ENCODE data around the gene NCF1.
"Not testable (repeated sequence)": the region's sequence is repeated elsewhere in the genome, so short reads cannot be mapped to it uniquely, and the experiment has no call there.

The NCF1 gene

DNA sequence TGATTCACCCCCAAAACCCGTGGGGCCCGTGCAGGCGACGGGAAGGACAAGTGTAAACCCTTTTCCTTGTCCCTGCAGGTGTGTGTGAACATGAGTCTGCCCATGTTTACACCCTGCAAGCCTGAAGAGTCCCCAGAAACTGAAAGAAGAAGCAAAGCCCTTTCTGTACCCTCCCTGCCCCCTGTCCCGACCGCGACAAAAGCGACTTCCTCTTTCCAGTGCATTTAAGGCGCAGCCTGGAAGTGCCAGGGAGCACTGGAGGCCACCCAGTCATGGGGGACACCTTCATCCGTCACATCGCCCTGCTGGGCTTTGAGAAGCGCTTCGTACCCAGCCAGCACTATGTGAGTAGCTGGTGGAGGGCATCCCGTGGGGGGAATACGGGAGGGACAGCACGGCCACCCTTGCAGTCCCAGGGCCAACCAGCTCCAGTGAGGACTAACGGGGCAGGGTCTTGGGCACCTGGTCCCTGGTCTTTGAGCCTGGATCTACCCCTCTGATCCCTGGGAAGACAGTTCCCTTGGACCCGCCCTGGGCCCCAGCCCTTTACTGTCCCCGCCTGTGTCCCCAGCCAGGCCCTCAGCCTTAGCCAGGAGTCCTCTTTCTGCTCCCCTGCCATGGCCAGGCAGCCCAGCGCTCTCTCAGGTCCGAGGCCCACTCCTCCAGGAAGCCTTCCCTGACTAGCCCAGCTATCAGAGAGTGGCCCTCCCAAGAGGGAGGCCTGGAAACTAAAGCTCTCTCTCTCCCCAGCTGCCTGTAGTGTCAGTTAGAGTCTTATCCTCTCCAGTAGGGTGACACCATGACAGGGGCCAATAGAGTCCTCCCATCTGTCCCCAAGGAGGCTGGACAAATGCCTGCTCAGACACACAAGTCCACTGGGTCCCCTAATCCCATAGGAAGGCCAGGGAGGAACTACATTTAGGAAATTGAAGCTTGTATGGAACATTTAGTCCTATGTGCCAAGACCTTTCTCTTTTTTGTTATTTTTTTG lies at the start of gene NCF1:
Gene NCF1, plus strand, starts transcription at position 252 of the 991 bp plus-strand sequence. Its CDS starts 21 bp downstream, at position 273.
- peak; percentile 68 for ATAC-seq
- DNase-seq, result not testable (repeated sequence)

GRCh38 chr7:74725840-74726239 lies 48.0 kb upstream of the NCF1 start:
- DNase-seq (no peak), ATAC-seq (no peak)

DNA sequence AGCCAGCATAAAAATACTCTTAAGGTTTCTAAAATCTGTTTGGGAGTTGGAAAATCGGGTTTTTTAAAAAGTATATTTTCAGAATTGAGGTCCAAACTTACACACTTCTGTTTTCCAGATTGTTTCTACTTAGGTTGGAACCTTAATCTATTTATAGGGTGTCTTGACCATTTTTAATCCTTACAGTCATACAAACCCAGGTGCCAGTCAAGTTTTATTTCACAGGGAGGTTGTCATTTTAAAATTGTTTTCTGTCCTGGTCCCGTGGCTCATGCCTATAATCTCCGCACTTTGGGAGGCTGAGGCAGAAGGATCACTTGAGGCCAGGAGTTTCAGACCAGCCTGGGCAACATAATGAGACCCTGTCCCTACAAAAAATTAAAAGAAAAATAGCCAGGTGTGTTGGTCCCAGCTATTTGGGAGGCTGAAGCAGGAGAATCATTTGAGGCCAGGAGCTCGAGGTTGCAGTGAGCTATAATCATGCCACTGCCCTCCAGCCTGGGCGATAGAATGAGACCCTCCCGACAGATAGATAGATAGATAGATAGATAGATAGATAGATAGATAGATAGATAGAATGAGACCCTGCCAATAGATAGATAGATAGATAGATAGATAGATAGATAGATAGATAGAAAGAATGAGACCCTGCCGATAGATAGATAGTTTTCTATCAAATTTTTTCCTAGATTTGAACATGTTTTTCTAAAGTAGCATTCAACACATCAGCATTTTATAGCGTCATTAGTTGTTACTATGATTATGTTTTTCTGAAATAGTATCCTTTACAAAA lies 47.3 kb upstream of the NCF1 start:
- DNase-seq (no peak), ATAC-seq (no peak)

DNA sequence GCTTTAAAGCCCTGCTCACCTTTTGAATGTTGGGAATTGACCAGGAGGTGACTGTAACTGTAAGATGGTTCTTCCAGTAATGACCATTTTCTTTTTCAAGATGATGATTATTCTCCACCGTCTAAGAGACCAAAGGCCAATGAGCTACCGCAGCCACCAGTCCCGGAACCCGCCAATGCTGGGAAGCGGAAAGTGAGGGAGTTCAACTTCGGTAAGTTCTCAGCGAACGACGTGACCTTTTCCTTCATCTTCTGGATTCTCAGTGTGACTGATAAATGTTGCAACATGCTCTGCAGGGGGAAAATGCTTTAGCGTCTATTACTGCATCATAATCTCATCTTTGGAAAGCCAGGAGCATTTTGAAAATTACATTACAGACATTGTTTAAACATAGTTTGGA lies 45.1 kb upstream of the NCF1 start:
- ATAC-seq, DNase-seq: not testable (repeated sequence)

DNA sequence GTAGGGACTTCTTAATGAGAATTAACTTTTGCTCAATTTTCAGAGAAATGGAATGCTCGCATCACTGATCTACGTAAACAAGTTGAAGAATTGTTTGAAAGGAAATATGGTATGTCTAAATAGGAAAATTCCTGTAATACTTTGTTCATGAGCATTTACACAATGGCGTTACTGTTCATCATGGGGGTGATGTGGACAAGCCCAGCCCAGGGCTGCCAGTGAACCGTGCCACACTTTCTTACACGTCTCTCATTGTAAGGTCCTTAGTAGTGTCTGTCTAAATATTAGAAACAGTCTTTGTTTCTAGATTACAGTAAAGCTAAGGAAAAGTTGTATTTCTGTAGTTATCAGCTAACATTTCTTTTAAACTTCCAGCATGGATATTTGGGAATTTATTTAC lies 43.6 kb upstream of the NCF1 start:
- not testable (repeated sequence) for DNase-seq

DNA sequence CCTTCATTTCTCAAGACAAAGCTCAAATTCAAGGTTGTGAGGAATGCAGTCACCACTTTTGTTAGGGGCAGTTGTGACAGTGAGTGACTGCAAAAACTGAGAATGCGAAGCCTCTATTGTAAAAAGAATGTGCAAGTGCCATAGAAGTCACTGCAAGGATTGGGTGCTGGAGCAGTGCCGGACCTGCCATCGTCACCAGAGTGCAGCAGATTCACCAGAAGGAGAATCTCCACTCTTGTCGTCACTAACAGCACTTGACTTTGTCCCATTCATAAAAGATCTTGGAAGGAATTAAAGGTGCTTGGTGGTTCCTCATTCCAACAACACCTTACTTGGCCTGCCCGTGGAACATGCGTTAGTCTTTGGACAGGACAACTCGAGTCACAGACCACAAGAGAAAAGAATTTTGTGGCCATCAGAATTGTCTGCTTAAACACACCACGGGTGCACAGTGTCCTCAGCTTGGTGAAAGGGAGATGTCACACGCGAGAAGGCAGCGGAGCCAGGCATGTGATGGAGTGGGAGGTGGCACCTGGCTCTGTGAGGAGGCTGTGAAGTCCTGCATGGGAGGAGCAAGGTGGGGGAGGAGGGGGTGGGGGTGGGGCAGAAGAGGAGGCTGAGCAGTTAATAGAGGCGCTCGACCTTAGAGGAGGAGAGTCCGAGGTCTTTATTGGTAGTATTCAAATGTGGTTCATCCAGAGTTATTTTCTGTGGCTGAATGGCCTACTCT lies 33.7 kb upstream of the NCF1 start:
- not testable (repeated sequence) for DNase-seq, ATAC-seq

More for the DNA sequence above, 43.6 kb upstream of the NCF1 start:
- not testable (repeated sequence) for ATAC-seq

GRCh38 chr7:74743936-74744557 lies 29.8 kb upstream of the NCF1 start:
- not testable (repeated sequence) for DNase-seq, ATAC-seq

DNA sequence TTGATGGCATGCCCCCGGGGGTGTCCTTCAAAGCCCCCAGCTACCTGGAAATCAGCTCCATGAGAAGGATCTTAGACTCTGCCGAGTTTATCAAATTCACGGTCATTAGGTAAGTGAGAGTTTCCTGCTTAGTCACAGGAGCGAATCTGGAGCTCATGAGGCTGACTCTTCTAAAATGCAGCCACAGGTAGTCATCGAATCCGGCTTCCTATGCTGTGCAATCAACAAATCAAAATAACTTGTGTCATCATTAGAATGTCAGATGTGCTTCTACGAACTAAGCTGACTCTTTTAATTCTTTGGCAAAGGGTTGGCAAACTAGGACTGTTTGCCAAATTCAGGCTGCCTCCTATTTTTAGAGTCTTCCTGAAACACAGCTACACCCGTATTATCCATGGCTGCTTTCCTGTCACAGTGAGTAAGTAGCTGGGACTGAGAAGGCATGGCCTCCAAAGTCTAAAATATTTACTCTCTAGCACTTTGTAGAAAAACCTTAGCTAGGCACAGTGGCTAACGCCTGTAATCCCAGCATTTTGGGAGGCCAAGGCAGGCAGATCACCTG lies 19.8 kb upstream of the NCF1 start:
- not testable (repeated sequence) for ATAC-seq

GRCh38 chr7:74756673-74757072 lies 17.1 kb upstream of the NCF1 start:
- not testable (repeated sequence) for ATAC-seq, DNase-seq

More for the DNA sequence above, 19.8 kb upstream of the NCF1 start:
- not testable (repeated sequence) for DNase-seq

- ATAC-seq, result not testable (repeated sequence)
These were observed 15.5 kb upstream of the NCF1 start for GRCh38 chr7:74758268-74758667.

GRCh38 chr7:74758982-74759381 lies 14.8 kb upstream of the NCF1 start:
- ATAC-seq, DNase-seq: not testable (repeated sequence)

More at GRCh38 chr7:74758268-74758667, 15.5 kb upstream of the NCF1 start:
- DNase-seq, result not testable (repeated sequence)

DNA sequence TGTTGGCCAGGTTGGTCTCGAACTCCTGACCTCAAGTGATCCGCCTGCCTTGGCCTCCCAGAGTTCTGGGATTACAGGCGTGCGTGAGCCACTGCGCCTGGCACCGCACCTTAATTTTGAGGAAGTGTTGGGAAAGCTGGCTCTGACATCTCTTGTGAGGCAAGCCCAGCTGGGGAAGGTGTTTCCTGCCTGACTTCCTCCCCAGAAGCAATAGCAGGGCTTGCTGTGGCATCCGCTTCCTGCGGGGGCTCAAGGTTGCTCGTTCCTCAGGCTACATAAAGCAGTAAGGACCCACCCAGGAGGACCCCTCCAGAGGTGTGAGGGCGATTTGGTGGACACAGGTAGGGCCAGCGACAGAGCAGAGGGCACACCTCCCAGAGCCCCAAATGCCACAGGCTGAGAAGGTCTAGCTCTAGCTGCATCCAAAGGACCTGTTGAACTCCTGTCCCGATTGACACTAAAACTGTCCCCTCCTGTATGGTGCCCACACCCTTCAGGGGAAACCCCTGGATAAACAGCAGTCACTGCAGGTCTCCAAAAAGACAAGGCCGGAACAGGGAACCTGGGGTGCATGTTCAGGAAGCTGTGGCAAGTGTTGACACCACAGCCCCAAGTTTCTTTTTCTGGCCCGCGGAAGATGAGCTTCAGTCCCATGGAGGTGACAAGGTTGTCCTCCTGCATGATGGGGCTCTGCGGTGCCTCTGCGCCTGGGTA lies 8.4 kb upstream of the NCF1 start:
- not testable (repeated sequence) for DNase-seq
- ATAC-seq, result peak; percentile 42

GRCh38 chr7:74766509-74766908 lies 7.3 kb upstream of the NCF1 start:
- not testable (repeated sequence) for DNase-seq
- peak; percentile 11 for ATAC-seq

DNA sequence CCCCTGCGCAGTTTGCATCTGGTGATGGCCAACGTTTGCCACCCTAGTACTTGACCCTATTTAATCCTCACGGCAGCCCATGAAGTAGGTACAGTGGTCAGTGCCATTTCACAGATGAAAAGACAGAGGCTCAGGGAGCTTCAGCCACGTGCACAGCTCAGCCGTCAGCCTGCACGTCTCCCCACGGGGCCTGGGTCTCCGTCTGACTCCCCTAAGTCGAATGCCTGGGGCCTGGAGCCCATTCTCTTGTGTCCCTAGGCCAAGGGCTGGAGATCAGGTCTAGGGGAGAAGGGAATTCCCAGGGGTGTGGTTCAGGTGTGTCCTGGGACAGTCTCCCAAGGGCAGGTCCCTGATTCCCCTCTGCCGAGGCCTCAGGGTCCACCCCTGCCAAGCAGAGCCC lies 6.8 kb upstream of the NCF1 start:
- DNase-seq, ATAC-seq: not testable (repeated sequence)

DNA sequence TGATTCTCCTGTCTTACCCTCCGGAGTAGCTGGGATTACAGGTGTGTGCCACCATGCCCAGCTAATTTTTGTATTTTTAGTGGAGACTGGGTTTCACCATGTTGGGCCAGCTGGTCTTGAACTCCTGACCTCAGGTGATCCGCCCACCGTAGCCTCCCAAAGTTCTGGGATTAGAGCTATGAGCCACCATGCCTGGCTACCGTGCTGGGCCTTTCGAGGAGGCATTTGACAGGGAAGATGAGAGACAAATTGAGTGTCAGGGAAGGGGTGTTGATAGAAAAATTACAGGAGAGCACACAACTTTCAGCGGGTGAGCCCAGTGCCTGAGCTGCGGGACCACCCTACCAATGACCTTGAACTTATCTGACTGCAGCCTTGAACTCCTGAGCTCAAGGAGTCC lies 3.7 kb upstream of the NCF1 start:
- ATAC-seq, DNase-seq: not testable (repeated sequence)

- not testable (repeated sequence) for ATAC-seq, DNase-seq
These were observed 1.7 kb upstream of the NCF1 start for GRCh38 chr7:74772093-74772492.

DNA sequence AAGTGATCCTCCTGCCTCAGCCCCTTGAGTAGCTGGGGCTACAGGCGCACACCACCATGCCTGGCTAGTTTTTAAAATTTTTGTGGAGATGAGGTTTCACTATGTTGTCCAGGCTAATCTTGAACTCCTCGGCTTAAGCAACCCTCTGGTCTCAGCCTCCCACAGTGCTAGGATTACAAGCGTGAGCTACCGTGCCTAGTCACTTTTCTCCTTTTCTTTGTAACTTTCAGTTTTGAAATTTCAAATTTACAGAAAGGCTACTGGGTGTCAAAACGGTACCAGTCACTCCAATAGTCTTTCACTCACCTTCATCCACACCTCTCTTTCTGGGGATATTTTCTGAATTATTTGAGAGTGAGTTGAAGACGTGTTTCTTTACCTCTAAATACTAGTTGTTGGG lies 1.3 kb downstream of the NCF1 start:
- not testable (repeated sequence) for DNase-seq
- ATAC-seq, result peak; percentile 38

- not testable (repeated sequence) for DNase-seq, ATAC-seq
These were observed 5.2 kb downstream of the NCF1 start for GRCh38 chr7:74779053-74779452.

DNA sequence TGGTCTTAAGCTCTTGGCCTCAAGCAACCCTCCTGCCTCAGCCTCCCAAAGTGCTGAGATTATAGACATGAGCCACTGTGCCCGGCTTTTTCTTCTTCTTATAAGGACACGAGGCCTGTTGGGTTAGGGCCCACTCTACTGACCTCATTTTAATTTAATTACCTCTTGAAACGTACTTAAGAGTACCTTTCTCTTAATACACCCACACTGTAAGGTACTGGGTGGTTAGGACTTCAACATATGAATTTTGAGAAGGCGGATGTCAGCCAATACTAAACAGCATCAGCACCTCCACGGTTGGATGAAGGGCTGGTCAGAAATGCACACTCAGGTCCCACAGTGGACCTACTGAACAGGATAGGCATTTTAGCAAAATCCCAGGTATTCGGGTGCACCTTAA lies 7.9 kb downstream of the NCF1 start:
- not testable (repeated sequence) for ATAC-seq, DNase-seq

DNA sequence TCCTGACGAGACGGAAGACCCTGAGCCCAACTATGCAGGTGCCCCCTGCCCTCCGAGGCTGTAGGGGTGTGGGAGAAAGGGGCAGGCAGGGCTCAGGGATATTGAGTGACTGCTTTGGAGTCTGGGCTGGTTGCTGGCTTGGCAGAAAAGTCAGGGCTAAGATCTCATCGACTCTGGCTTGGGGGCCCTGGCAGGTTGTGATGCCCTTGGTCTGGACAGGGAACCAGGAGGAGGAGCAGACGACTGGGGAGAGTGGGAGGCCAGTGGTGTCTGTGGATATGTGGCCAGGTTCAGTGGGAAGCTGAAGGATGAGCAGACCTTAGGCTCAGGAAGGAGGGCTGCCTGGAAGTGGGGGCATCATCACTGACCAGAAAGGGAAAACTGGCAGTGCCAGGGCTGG lies 9.8 kb downstream of the NCF1 start:
- ATAC-seq, DNase-seq: not testable (repeated sequence)
